ENCODE results near the gene SPATA31D1.
"Not testable (repeated sequence)": the region's sequence is repeated elsewhere in the genome, so short reads cannot be mapped to it uniquely, and the experiment has no call there.

The SPATA31D1 gene

GRCh38 chr9:81988472-81988871 is at the start of gene SPATA31D1:
Gene SPATA31D1 (plus strand): TSS chr9:81988772. CDS start chr9:81988819, 47 bp downstream.
- not testable (repeated sequence) for DNase-seq

DNA sequence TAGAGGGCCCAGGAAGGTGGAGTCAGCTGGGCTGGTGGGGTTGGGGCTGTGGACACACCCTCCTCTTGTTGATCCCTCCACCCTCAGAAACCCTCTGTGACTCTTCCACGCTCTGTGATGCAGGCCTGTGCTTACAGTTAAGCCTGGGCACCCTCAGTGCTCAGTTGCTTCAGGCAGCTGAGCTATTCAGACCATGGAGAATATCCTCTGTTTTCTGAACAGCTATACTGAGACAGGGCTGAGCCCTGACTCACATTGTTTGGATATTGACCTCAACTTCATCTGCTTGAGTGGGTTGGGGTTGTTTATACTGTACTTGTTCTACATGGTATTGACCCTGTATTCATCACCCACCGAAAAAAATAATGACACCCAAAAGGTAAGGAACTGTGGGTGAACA is 45.2 kb upstream of the SPATA31D1 start, which contains the start of gene SPATA31D3:
SPATA31D3 (plus strand) TSS at position 108 of the 400 bp plus-strand sequence; CDS start at position 194, 86 bp downstream.
- not testable (repeated sequence) for DNase-seq

GRCh38 chr9:81948650-81949049 is 39.9 kb upstream of the SPATA31D1 start:
- not testable (repeated sequence) for DNase-seq

- DNase-seq = no peak
These were observed 35.5 kb upstream of the SPATA31D1 start for GRCh38 chr9:81953096-81953495.

GRCh38 chr9:81955625-81956024 is 32.9 kb upstream of the SPATA31D1 start:
- no peak for DNase-seq

DNA sequence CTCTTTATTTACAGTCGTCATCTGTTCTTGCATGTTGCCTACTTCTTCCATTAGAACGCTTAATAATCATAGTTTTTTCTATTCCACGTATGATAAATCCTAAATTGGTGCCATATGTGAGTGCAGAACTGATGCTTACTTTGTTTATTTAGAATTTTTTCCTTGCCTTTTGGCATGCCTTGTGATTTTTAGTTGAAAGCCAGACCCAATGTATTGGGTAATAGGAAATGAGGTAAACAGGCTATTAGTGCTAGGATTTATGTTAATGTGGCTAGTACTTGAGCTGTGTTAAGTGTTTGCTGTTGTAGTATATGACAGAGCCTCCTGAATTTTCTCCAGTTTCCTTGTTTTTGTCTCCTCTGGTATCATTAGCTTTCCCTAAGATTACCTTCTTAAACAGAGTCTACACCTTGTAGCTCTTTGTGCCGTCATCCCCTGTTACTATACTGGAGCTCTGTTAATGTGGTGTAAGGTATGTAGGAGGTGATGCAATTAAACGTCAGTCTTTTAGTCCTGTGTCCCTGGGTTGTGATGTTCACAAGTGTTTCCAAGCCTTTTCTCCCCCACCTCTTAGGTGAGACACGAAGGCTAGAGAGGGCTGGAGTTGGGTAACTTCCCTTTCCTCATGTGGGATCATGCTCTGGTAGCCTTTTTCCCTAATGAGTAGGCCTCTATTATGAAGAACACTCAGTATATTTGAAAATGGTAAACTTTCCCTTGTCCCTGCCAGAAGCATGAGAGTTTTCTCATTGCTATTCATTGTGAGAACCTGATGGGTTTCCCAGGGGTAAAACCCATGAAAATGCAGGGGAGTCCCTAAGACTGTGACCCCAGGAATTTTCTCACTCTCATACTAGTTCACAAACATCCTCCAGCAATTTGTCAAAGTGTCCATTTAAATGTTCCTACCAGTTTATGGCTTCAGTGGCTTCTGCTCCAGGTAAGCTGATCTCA is 24.1 kb upstream of the SPATA31D1 start:
- DNase-seq = peak; percentile 4

GRCh38 chr9:81968026-81968425 is 20.5 kb upstream of the SPATA31D1 start:
- no peak for DNase-seq

GRCh38 chr9:81969971-81970370 is 18.6 kb upstream of the SPATA31D1 start:
- peak; percentile 2 for DNase-seq

DNA sequence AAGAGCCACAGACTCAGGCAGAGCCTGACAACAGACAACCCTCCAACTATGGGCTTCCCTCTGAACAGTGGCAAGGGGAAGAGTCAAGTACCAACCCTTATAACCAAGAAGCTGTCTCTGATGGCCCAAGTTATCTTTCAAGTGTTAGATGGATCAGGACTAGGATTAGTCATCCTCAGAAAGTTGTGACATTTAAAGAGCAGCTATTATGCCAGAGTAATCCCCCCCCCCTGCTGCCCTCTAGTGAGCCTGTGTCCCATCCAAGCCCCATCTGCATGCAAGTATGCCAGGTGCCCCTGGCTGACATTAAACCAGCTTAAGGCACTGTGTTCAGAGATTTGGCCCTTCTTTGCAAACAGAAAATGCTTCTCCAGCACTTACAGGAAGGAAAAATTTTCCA is 16.8 kb upstream of the SPATA31D1 start:
- DNase-seq = no peak

GRCh38 chr9:81974764-81975163 is 13.8 kb upstream of the SPATA31D1 start:
- DNase-seq = no peak

GRCh38 chr9:81976351-81976750 is 12.2 kb upstream of the SPATA31D1 start:
- no peak for DNase-seq

- DNase-seq = no peak
These were observed 9.4 kb upstream of the SPATA31D1 start for GRCh38 chr9:81979196-81979595.

- DNase-seq = peak; percentile 33
These were observed 8.0 kb upstream of the SPATA31D1 start for GRCh38 chr9:81980568-81980967.

DNA sequence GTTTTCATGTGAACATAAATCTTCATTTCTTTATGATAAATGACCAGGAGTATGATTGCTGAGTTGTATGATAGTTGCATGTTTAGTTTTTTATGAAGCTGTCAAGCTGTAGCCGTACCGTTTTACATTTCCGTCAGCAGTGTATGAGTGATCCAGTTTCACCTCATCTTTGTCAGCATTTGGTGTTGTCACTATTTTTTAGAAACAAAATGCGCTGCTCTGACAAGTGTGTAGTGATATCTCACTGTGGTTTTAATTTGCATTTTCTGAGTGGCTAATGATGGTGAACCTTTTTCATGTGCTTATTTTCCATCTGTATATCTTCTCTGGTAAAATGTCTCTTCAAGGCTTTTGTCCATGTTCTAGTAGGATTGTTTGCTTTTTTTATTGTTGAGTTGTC is 6.7 kb upstream of the SPATA31D1 start:
- no peak for DNase-seq

DNA sequence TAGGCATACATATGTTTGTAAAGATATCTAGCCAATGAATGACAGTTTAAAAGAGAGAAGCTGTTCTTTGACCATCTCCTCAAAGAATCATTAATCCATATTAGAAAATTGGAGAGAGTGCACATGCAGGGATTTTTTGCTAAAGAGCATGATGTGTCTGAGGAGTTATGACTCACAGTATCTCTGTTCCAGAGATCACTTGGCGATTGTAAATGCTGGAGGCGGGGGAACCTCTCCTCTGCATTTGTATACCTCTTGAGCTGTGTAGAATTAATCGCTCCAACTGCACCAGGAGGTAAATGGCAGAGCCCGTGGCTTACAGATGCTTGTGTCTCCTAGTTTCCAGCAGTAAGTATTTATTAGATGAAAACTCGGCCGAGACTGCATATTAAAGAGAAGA is 3.6 kb upstream of the SPATA31D1 start:
- peak; percentile 18 for DNase-seq

DNA sequence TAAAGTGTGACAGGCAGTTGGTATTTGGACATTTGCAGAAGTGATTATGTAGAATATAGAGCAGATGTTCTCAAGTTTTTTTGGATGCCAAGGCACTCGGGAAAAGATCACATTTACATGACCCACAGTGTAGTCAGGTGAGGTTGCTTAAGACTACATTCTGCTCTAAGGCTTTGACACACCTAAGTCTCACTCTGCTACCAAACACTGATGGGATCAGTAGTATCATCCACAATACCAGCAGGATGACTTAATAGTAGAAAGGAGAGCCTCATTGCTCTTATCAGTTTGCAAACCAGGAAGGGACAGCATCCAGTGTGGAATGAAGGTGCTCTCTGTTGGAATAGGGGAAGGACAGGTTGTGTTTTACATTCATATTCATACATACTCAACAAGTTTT is 2.5 kb upstream of the SPATA31D1 start:
- no peak for DNase-seq

- no peak for DNase-seq
These were observed 1.1 kb downstream of the SPATA31D1 start for GRCh38 chr9:81989700-81990099.

DNA sequence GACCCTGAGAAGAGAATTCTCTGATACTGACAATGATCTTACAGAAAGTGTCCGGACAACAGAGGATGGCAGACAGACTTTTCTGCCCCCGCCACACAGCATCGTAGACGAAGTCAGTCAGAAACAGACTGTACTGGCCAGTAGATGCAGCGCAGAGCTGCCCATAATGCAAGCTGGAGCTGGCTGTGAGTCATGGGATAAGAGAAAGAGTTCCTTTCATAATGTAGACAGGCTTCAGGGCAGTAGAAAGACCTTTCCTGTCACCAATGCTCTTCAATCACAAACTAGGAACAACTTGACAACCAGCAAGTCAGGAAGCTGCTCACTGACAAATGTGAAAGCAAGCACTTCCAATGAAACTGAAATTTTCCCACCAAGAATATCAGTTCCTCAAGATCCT is 5.1 kb downstream of the SPATA31D1 start:
- no peak for DNase-seq

GRCh38 chr9:81999806-82000205 is 11.2 kb downstream of the SPATA31D1 start:
- no peak for DNase-seq

DNA sequence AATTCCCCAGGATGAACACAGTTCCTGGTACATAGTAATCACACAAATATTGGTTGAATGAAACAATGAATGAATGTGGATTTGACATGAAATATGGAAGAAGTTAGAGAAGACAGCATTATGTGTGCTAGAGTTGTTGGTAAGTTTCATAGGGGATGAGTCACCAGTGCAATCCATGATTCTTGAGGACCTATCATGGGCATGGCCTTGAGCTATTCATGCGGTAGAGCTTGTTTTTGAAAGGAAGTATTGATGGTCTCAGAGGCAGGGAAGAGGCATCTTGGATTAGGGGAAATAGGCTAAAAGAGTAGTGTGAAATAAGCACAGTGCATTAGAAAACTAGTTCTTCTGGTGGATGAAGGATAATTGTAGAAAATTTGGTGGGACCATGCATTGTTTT is 22.1 kb downstream of the SPATA31D1 start:
- DNase-seq = no peak

GRCh38 chr9:82011133-82011532 is 22.6 kb downstream of the SPATA31D1 start:
- DNase-seq = no peak

DNA sequence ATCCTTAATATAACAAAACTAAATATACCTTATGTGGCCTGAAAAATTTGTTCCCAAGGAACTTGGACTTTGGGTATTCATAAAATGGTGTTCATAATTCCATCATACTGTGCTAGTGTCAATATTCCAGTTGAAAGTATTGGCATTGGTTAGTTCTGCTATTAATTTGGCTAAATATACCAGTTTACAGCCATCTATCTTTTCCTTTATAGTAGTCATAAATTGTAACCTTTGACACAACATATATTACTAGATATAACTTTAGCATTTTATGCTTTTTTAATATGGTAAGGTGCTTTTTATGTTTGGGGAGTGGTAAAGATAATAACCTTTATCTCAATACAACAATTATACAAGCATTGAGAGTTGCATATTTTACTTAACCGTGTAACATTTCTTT is 23.7 kb downstream of the SPATA31D1 start:
- no peak for DNase-seq

- no peak for DNase-seq
These were observed 31.8 kb downstream of the SPATA31D1 start for GRCh38 chr9:82020331-82020730.

DNA sequence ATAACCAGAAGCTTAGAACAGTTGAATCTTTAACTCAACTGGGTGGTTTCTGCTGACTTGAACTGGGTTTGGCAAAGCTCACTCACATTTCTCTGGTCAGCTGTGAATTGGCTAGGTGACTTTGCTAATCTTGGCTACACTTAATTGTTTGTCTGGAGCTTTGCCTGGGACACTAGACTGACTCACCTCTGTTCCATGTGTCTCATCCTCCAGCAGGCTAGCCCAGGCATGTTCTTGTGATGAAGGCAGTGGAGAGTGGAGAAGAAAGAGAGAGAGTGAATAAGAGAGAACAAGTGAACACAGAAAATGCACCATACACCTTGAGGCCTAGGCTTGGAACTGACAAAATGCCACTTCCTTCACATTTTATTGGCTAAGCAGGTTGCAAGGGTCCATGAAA is 32.6 kb downstream of the SPATA31D1 start:
- DNase-seq = peak; percentile 96

DNA sequence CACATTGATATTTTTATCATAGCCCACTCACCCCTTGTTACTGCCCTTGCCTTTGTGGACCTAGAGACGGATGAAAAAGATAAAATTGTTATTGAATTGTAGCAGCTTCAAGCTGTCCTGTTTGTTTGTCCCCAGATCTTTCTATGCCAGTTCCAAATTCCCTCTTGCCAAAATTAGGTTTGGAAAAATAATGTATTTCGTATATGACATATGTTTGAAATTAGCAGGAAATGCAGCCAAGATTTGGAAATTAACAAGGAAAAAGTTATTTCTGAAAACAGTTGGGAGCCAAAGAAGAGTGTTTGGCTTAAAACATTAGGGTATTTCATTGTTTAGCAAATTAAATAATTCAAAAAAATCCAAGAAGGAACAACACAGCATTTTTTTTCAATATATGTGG is 33.5 kb downstream of the SPATA31D1 start:
- DNase-seq = peak; percentile 18
